Calu3 (cell line): Measurements from ENCODE around the gene P2RX2. TPM values are rescaled to one million over a fixed set of nuclear protein-coding genes. Genes with fewer than 3 reads are reported as not detected.

Experiments
- BruUV-seq: library from RNA; stranded (reverse); fragments of 400-500 nt; replicated peaks from 2 replicates; lab custom pipeline; 2021; lab: Mats Ljungman, UMichigan
- CTCF ChIA-PET: fragments of 300-600 bp; sonication (Branson Sonifier 250); formaldehyde crosslinking; loops from one replicate; lab custom pipeline; 2022; ENCODE audit warnings: antibody characterized with exemption; lab: Charles Lee
- DNase-seq: peaks from one replicate; pipeline ENCODE4 v3.0.0; 2022
- H3K27ac Mint-ChIP-seq: one replicate; pipeline ENCODE4 v1.8.0; 2022; ENCODE audit warnings: mixed read lengths; ENCODE audit not compliant: unreplicated experiment
- H3K27me3 Mint-ChIP-seq: one replicate; pipeline ENCODE4 v1.8.0; 2022; ENCODE audit warnings: mixed read lengths; ENCODE audit not compliant: unreplicated experiment
- H3K36me3 Mint-ChIP-seq: one replicate; pipeline ENCODE4 v1.8.0; 2022; ENCODE audit warnings: mild to moderate bottlenecking, moderate library complexity, mixed read lengths; ENCODE audit not compliant: insufficient read depth, unreplicated experiment
- H3K4me1 Mint-ChIP-seq: one replicate; pipeline ENCODE4 v1.8.0; 2022; ENCODE audit warnings: mild to moderate bottlenecking, low read depth, mixed read lengths; ENCODE audit not compliant: unreplicated experiment
- H3K4me3 Mint-ChIP-seq: one replicate; pipeline ENCODE4 v1.8.0; 2022; ENCODE audit warnings: mild to moderate bottlenecking, low read depth, moderate library complexity, mixed read lengths; ENCODE audit not compliant: unreplicated experiment
- H3K9me3 Mint-ChIP-seq: one replicate; pipeline ENCODE4 v1.8.0; 2022; ENCODE audit warnings: low read depth, mixed read lengths; ENCODE audit not compliant: unreplicated experiment
- CTCF ChIP-seq: fragments of 200-600 bp; IDR thresholded peaks from one replicate; pipeline ENCODE4 v1.8.0; 2022; ENCODE audit warnings: antibody characterized with exemption; ENCODE audit not compliant: unreplicated experiment
- intact Hi-C: fragments of 100-400 bp; cut with micrococcal nuclease; formaldehyde crosslinking; loops from one replicate; pipeline ENCODE4 v1.10.0; 2022; ENCODE audit not compliant: unreplicated experiment
- total RNA-seq: library from RNA; stranded (reverse); gene quantifications from 2 replicates; pipeline ENCODE4 v1.2.3, GENCODE V29; 2022

P2RX2 gene
- total RNA-seq, 1 experiment from 2014 or later = not detected

- DNase-seq = no peak
- intact Hi-C loops = no loop called here
- H3K27ac Mint-ChIP-seq = no peak overlapping the region
- no peaks in the 10 kb centered on the region for H3K4me1 Mint-ChIP-seq
- no peaks in the 10 kb centered on the region for H3K9me3 Mint-ChIP-seq
- H3K27me3 Mint-ChIP-seq = no peaks in the 10 kb centered on the region
- no peak for TF ChIP-seq CTCF
- no peak overlapping the region for H3K4me3 Mint-ChIP-seq
- H3K36me3 Mint-ChIP-seq = peaks cover 38% of the 10 kb centered on the region
- BruUV-seq = no TSS peak
- CTCF ChIA-PET = interaction anchor here (0.7 to 1.5 kb wide), 2 partner anchors 13 to 50 kb away, joined by 3 read pairs; no protein-coding TSS in a partner anchor
These were observed 30.1 kb downstream of the P2RX2 start for GRCh38 chr12:132648616-132649225.

GRCh38 chr12:132649226-132649945 is 30.8 kb downstream of the P2RX2 start:
- BruUV-seq = no TSS peak
- H3K27ac Mint-ChIP-seq = no peak overlapping the region
- CTCF ChIA-PET = interaction anchor here (1.5 kb wide), 1 partner anchor 12 kb away, joined by 3 read pairs; no protein-coding TSS in a partner anchor
- H3K27me3 Mint-ChIP-seq = no peaks in the 10 kb centered on the region
- intact Hi-C loops = no loop called here
- no peak overlapping the region for H3K4me3 Mint-ChIP-seq
- no peaks in the 10 kb centered on the region for H3K4me1 Mint-ChIP-seq
- no peak for TF ChIP-seq CTCF
- no peak for DNase-seq
- H3K9me3 Mint-ChIP-seq = no peaks in the 10 kb centered on the region
- H3K36me3 Mint-ChIP-seq = peaks cover 36% of the 10 kb centered on the region

- no peak for DNase-seq
- intact Hi-C loops = no loop called here
- Mint-ChIP-seq H3K27ac (no peak overlapping the region), H3K4me1 (no peaks in the 10 kb centered on the region), H3K4me3 (no peak overlapping the region), H3K9me3 (no peaks in the 10 kb centered on the region), H3K27me3 (no peaks in the 10 kb centered on the region), H3K36me3 (peaks cover 31% of the 10 kb centered on the region)
- TF ChIP-seq CTCF = no peak
- no TSS peak for BruUV-seq
- CTCF ChIA-PET = interaction anchor here (0.7 to 0.8 kb wide), 2 partner anchors 13 to 180 kb away, joined by 3 to 8 read pairs; no protein-coding TSS in a partner anchor
These were observed 33.0 kb downstream of the P2RX2 start for GRCh38 chr12:132651444-132652100.

GRCh38 chr12:132653567-132654290 is 35.2 kb downstream of the P2RX2 start:
- intact Hi-C loops = no loop called here
- Mint-ChIP-seq H3K36me3 (peaks cover 46% of the 10 kb centered on the region), H3K9me3 (no peaks in the 10 kb centered on the region), H3K27me3 (no peaks in the 10 kb centered on the region), H3K27ac (no peak overlapping the region), H3K4me1 (no peaks in the 10 kb centered on the region), H3K4me3 (no peak overlapping the region)
- no peak for DNase-seq
- CTCF ChIA-PET = interaction anchor here (0.9 to 1.0 kb wide), 2 partner anchors 14 to 41 kb away, joined by 3 to 4 read pairs; no protein-coding TSS in a partner anchor
- no peak for TF ChIP-seq CTCF
- BruUV-seq = no TSS peak
